HL-60 (cell line): ENCODE results near the gene ALK.
"Not testable (repeated sequence)": the region's sequence is repeated elsewhere in the genome, so short reads cannot be mapped to it uniquely, and the experiment has no call there.

Experiments used
- DNase-seq, 2 experiments: peaks; one replicate each; pipeline ENCODE4 v3.0.0-alpha.2; 2010 to 2020; ENCODE audit warnings: low read depth in 1 of 2, low spot score in 1 of 2
- H3K27ac ChIP-seq: fragments of 250-450 bp; sonication (Bioruptor Pico); replicated peaks from 2 replicates; pipeline ENCODE4 v1.5.1; 2020; ENCODE audit warnings: mild to moderate bottlenecking, moderate library complexity
- H3K27me3 ChIP-seq: fragments of 250-450 bp; sonication (Bioruptor Pico); 2 replicates; pipeline ENCODE4 v1.5.1; 2021; ENCODE audit warnings: mild to moderate bottlenecking, moderate library complexity; ENCODE audit not compliant: insufficient read depth, poor library complexity, severe bottlenecking
- H3K4me3 ChIP-seq: replicated peaks from 2 replicates; pipeline ENCODE4 v1.5.1; 2011; ENCODE audit warnings: mild to moderate bottlenecking, control low read depth, low read length; ENCODE audit not compliant: insufficient read depth
- GABPA ChIP-seq: IDR thresholded peaks from 2 replicates; pipeline ENCODE4 v1.6.1; 2012; ENCODE audit warnings: low read depth
- POLR2AphosphoS5 ChIP-seq: IDR thresholded peaks from 2 replicates; pipeline ENCODE4 v1.6.1; 2012; ENCODE audit warnings: low read depth
- SPI1 ChIP-seq: IDR thresholded peaks from 2 replicates; pipeline ENCODE4 v1.6.1; 2012; ENCODE audit warnings: low read depth, mild to moderate bottlenecking, borderline replicate concordance
- TF ChIP-seq, protein P1 (sequence below): IDR thresholded peaks from 2 replicates; pipeline ENCODE4 v1.6.1; 2012; ENCODE audit warnings: low read depth; ENCODE audit not compliant: insufficient replicate concordance
- TF ChIP-seq, protein P2 (sequence below): IDR thresholded peaks from one replicate; pipeline ENCODE4 v1.5.1; 2011; ENCODE audit warnings: low read length, control low read depth, inconsistent platforms; ENCODE audit not compliant: insufficient read depth

Gene ALK

GRCh38 chr2:29831560-29831959, 89.8 kb downstream of the ALK start:
- Histone ChIP-seq H3K27me3 (no peaks in the 10 kb centered on the region), H3K4me3 (no peak overlapping the region), H3K27ac (no peak overlapping the region)
- TF ChIP-seq SPI1 (no peak), GABPA (no peak), POLR2AphosphoS5 (no peak)
- TF ChIP-seq, protein P1, sequence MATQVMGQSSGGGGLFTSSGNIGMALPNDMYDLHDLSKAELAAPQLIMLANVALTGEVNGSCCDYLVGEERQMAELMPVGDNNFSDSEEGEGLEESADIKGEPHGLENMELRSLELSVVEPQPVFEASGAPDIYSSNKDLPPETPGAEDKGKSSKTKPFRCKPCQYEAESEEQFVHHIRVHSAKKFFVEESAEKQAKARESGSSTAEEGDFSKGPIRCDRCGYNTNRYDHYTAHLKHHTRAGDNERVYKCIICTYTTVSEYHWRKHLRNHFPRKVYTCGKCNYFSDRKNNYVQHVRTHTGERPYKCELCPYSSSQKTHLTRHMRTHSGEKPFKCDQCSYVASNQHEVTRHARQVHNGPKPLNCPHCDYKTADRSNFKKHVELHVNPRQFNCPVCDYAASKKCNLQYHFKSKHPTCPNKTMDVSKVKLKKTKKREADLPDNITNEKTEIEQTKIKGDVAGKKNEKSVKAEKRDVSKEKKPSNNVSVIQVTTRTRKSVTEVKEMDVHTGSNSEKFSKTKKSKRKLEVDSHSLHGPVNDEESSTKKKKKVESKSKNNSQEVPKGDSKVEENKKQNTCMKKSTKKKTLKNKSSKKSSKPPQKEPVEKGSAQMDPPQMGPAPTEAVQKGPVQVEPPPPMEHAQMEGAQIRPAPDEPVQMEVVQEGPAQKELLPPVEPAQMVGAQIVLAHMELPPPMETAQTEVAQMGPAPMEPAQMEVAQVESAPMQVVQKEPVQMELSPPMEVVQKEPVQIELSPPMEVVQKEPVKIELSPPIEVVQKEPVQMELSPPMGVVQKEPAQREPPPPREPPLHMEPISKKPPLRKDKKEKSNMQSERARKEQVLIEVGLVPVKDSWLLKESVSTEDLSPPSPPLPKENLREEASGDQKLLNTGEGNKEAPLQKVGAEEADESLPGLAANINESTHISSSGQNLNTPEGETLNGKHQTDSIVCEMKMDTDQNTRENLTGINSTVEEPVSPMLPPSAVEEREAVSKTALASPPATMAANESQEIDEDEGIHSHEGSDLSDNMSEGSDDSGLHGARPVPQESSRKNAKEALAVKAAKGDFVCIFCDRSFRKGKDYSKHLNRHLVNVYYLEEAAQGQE = no peak
- TF ChIP-seq, protein P2, sequence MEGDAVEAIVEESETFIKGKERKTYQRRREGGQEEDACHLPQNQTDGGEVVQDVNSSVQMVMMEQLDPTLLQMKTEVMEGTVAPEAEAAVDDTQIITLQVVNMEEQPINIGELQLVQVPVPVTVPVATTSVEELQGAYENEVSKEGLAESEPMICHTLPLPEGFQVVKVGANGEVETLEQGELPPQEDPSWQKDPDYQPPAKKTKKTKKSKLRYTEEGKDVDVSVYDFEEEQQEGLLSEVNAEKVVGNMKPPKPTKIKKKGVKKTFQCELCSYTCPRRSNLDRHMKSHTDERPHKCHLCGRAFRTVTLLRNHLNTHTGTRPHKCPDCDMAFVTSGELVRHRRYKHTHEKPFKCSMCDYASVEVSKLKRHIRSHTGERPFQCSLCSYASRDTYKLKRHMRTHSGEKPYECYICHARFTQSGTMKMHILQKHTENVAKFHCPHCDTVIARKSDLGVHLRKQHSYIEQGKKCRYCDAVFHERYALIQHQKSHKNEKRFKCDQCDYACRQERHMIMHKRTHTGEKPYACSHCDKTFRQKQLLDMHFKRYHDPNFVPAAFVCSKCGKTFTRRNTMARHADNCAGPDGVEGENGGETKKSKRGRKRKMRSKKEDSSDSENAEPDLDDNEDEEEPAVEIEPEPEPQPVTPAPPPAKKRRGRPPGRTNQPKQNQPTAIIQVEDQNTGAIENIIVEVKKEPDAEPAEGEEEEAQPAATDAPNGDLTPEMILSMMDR = no peak
- no peak for DNase-seq

- Histone ChIP-seq H3K27ac (no peak overlapping the region), H3K27me3 (no peaks in the 10 kb centered on the region), H3K4me3 (no peak overlapping the region)
- DNase-seq = no peak
- TF ChIP-seq, protein P2 = no peak
- no peak for TF ChIP-seq POLR2AphosphoS5
- no peak for TF ChIP-seq SPI1
- no peak for TF ChIP-seq GABPA
- TF ChIP-seq, protein P1 = no peak
These were observed 91.5 kb downstream of the ALK start for GRCh38 chr2:29829841-29830240.

DNA sequence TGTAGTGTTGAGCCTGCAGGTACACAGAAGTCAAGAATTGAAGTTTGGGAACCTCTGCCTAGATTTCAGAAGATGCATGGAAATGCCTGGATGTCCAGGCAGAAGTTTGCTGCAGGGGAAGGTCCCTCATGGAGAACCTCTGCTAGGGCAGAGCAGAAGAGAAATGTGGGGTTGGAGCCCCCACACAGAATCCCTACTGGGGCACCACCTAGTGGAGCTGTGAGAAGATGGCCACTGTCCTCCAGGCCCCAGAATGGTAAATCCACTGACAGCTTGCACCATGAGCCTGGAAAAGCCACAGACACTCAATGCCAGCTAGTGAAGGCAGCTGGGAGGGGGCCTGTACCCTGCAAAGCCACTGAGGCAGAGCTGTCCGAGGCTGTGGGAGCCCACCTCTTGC, 97.2 kb downstream of the ALK start:
- H3K4me3 ChIP-seq, DNase-seq, H3K27ac ChIP-seq, H3K27me3 ChIP-seq: not testable (repeated sequence)

DNA sequence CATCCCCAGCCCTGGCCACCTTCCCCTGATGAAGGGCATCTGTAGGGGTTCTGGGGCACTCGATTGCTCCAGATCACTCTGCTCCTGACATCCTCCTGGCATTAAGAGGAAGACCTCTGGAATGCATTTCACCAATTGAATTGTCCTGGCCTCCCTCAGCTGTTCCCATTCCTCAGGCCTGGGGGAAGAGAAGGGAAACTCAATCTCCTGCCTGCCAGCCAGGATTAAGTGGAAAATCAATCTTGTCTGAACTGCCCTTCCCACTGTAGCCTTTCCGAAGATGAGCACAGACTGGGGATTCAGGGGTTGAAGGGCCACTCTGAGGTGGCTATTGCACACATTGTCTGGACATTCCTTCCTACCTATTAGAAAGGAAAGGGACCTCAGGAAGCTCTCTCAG, 99.8 kb downstream of the ALK start:
- H3K27ac ChIP-seq = no peak overlapping the region
- no peaks in the 10 kb centered on the region for H3K27me3 ChIP-seq
- DNase-seq = no peak
- TF ChIP-seq GABPA = no peak
- H3K4me3 ChIP-seq = no peak overlapping the region

DNA sequence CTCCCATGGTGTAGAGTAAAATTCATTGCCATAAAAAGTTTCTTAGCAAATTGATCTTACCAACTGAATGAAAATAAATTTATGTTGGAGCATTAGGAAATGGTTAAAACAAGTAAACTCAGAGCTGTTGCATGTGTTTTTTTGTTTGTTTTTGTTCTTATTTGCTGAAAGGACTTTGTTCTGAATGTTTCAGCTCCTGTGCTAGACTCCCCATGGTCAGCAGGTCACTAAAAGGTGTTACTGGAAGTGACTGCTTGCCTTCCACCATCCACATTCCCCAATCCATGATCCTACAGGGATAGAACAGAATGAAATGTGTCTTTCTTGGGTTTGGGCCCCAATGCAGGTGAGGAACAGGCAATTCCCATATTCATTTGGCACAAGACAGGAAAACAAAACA, 101.8 kb downstream of the ALK start:
- H3K27ac ChIP-seq = no peak overlapping the region
- H3K27me3 ChIP-seq = no peaks in the 10 kb centered on the region
- no peak for TF ChIP-seq GABPA
- no peak overlapping the region for H3K4me3 ChIP-seq
- no peak for DNase-seq
